T-cell (primary cell): Measurements from ENCODE around the gene ZIC2. TPM values are rescaled to one million over a fixed set of nuclear protein-coding genes. Genes with fewer than 3 reads are reported as not detected.
A peak's percentile ranks its signal among the peaks of the same experiment; 100 is the strongest.

Experiments
- ATAC-seq, 4 experiments: fragments of 200-7000 bp in 3 of 4; fragments of 150-1000 bp in 1 of 4; cut with Tn5 transposase; replicated peaks in 1 of 4; 1 replicate in 3 of 4; 2 replicates in 1 of 4; pipeline ENCODE4 v1.10.0; 2021; ENCODE audit warnings: moderate library complexity in 3 of 4, mild to moderate bottlenecking in 2 of 4, moderate number of reproducible peaks in 1 of 4
- CTCF ChIA-PET, 2 donors: fragments of 300-600 bp; sonication (Branson Sonifier 250); formaldehyde crosslinking; loops; one replicate each; lab custom pipeline; 2022; ENCODE audit warnings: antibody characterized with exemption in 2 of 2; lab: Charles Lee
- POLR2A ChIA-PET, 2 donors: fragments of 300-600 bp; sonication (Branson Sonifier 250); formaldehyde crosslinking; loops; one replicate each; lab custom pipeline; 2022; ENCODE audit warnings: antibody characterized with exemption in 2 of 2; lab: Charles Lee
- DNase-seq, 35 experiments: peaks; one replicate each; pipeline versions ENCODE4 v3.0.0 to v3.0.0-alpha.2; 2013 to 2023
- H3K27ac ChIP-seq: one replicate; pipeline ENCODE4 v1.5.1; 2013; ENCODE audit warnings: low read length
- H3K27me3 ChIP-seq, 2 experiments: replicated peaks in 1 of 2; 1 replicate in 1 of 2; 2 replicates in 1 of 2; pipeline versions ENCODE4 v1.6.1 to v1.7.0; 2013; ENCODE audit warnings: low read length in 1 of 2, mixed read lengths in 1 of 2; ENCODE audit not compliant: control insufficient read depth in 2 of 2, insufficient read depth in 2 of 2; ENCODE audit errors: extremely low read depth in 1 of 2
- H3K36me3 ChIP-seq, 2 donors: 1 replicate in 1 of 2; 2 replicates in 1 of 2; pipeline versions ENCODE4 v1.6.1 to v1.7.0; 2013; ENCODE audit warnings: low read length in 1 of 2; ENCODE audit not compliant: control insufficient read depth in 2 of 2, insufficient read depth in 1 of 2; ENCODE audit errors: extremely low read depth in 1 of 2
- H3K4me1 ChIP-seq, 2 experiments: 1 replicate in 1 of 2; 2 replicates in 1 of 2; pipeline versions ENCODE4 v1.6.1 to v1.7.0; 2013; ENCODE audit warnings: low read length in 2 of 2, mixed read lengths in 1 of 2; ENCODE audit not compliant: insufficient read depth in 2 of 2, control insufficient read depth in 1 of 2; ENCODE audit errors: extremely low read depth in 1 of 2
- H3K4me3 ChIP-seq, 2 donors: 1 replicate in 1 of 2; 2 replicates in 1 of 2; pipeline versions ENCODE4 v1.5.1 to v1.7.0; 2013; ENCODE audit warnings: mild to moderate bottlenecking in 2 of 2, low read length in 1 of 2, moderate library complexity in 1 of 2; ENCODE audit not compliant: control insufficient read depth in 1 of 2; ENCODE audit errors: extremely low read depth in 1 of 2
- H3K9me3 ChIP-seq: 2 replicates; pipeline ENCODE4 v1.7.0; 2013
- H3K27ac Mint-ChIP-seq, 2 donors: one replicate each; pipeline ENCODE4 v1.8.0; 2020 to 2021; ENCODE audit warnings: mild to moderate bottlenecking in 2 of 2, mixed read lengths in 2 of 2
- H3K27me3 Mint-ChIP-seq, 2 donors: one replicate each; pipeline ENCODE4 v1.8.0; 2021 to 2022; ENCODE audit warnings: mixed read lengths in 2 of 2
- H3K36me3 Mint-ChIP-seq: one replicate; pipeline ENCODE4 v1.8.0; 2021; ENCODE audit warnings: mixed read lengths
- H3K4me1 Mint-ChIP-seq, 3 donors: one replicate each; pipeline ENCODE4 v1.8.0; 2020 to 2022; ENCODE audit warnings: mixed read lengths in 3 of 3, mild to moderate bottlenecking in 1 of 3
- H3K4me3 Mint-ChIP-seq, 3 donors: one replicate each; pipeline ENCODE4 v1.8.0; 2020 to 2022; ENCODE audit warnings: mild to moderate bottlenecking in 3 of 3, mixed read lengths in 3 of 3, moderate library complexity in 3 of 3
- H3K9me3 Mint-ChIP-seq, 3 donors: one replicate each; pipeline ENCODE4 v1.8.0; 2020 to 2022; ENCODE audit warnings: mixed read lengths in 3 of 3
- WGBS: methylation state at CpG from one replicate; pipeline ENCODE4 v1.1.5; 2013; ENCODE audit warnings: missing lambda C conversion rate; ENCODE audit not compliant: insufficient coverage; 5-methylcytosine and 5-hydroxymethylcytosine counted together
- total RNA-seq, 35 experiments: library from RNA in 6 of 35; stranded (reverse) in 6 of 35; fragments of 120-200 nt in 1 of 35; gene quantifications; one replicate each; pipeline versions ENCODE4 v1.2.1 to v1.2.4 and lab custom pipeline; 2013 to 2026

The ZIC2 gene
- total RNA-seq (under 1 TPM in 3 of 5 donors, not detected in 2; 0.10 to 0.88 (median 0.85) TPM), total RNA-seq (lab: John Stamatoyannopoulos, UW) (0 to 0.06 (median 0) reads per million in 29 experiments)
- not detected for total RNA-seq (2013)

DNA sequence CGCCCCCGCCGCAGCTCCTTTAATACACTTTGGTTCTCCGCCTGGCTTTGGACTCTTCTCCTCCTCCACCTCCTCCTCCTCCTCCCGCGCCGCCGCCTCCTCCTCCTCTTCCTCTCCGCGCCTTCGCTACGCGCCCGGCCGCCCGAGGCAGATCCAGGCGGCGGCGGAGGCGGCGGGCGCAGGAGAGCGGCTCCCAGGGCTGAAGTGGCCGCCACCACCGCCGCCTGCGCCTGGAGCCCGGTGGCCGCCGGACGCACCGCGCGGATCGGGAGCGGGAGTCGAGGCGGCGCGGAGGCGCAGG is at the start of gene ZIC2:
TSS of gene ZIC2 (plus strand) at position 50 of the 301 bp plus-strand sequence. CDS start 281 bp downstream, outside the sequence.
- 4% methylated on average over 34 of the region's 41 CpGs for WGBS
- Histone ChIP-seq H3K4me1 (peaks cover 2 to 58% of the 10 kb centered on the region in 2 experiments), H3K4me3 (peak within 1 kb of the TSS in 1 of 2 donors; percentile 62), H3K27ac (no peak within 1 kb of the TSS), H3K27me3 (peaks cover 16 to 79% of the 10 kb centered on the region in 2 experiments), H3K36me3 (no peaks in the 10 kb centered on the region), H3K9me3 (peaks cover under 1% of the 10 kb centered on the region)
- ChIA-PET POLR2A (interaction anchor here in 1 of 2 donors (0.6 kb wide), 1 partner anchor 10 kb away, joined by 3 read pairs; no protein-coding TSS in a partner anchor), CTCF (interaction anchor here in 1 of 2 donors (0.7 kb wide), 1 partner anchor 69 kb away, joined by 3 read pairs; no protein-coding TSS in a partner anchor)
- peak within 1 kb of the TSS; percentile 22 to 67 for H3K27ac Mint-ChIP-seq
- ATAC-seq = peak; percentile 3 to 10 (median 8)
- peaks cover 5% of the 10 kb centered on the region for H3K36me3 Mint-ChIP-seq
- H3K4me3 Mint-ChIP-seq = peak within 1 kb of the TSS in 1 of 3 donors; percentile 58
- peaks cover 0 to 12% (median 7%) of the 10 kb centered on the region in 3 donors for H3K9me3 Mint-ChIP-seq
- H3K27me3 Mint-ChIP-seq = peaks cover 42 to 62% of the 10 kb centered on the region in 2 donors
- no peak for DNase-seq
- peaks cover 20 to 31% (median 22%) of the 10 kb centered on the region in 3 donors for H3K4me1 Mint-ChIP-seq

DNA sequence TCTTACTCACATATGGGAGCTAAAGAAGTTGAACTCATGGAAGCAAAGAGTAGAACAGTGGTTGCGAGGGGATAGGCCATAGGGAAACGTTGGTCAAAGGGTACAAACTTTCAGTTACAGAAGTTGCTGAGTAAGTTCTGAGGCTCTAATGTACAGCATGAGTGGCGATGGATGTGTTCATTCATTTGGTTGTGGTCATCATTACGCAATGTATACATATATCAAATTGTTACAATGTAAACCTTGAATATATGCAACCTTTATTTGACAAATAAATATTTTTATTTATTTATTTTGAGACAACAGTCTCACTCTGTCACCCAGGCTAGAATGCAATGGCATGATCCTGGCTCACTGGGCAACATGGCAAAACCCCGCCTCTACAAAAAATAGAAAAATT is 48.7 kb upstream of the ZIC2 start:
- no peaks in the 10 kb centered on the region for H3K36me3 ChIP-seq
- no peak overlapping the region for H3K27ac Mint-ChIP-seq
- CTCF ChIA-PET = no interaction called here
- no peak overlapping the region for H3K4me3 Mint-ChIP-seq
- H3K27me3 ChIP-seq = peaks cover 4 to 28% of the 10 kb centered on the region in 2 experiments
- H3K4me1 ChIP-seq = no peaks in the 10 kb centered on the region
- no peaks in the 10 kb centered on the region for H3K9me3 Mint-ChIP-seq
- DNase-seq (no peak), ATAC-seq (no peak)
- H3K4me1 Mint-ChIP-seq = peaks cover 0 to 5% (median 0%) of the 10 kb centered on the region in 3 donors
- WGBS = 60% methylated on average over 2 of the region's 5 CpGs
- no peaks in the 10 kb centered on the region for H3K36me3 Mint-ChIP-seq
- peaks cover 27 to 28% of the 10 kb centered on the region in 2 donors for H3K27me3 Mint-ChIP-seq
- H3K27ac ChIP-seq = no peak overlapping the region
- no peak overlapping the region for H3K4me3 ChIP-seq
- POLR2A ChIA-PET = no interaction called here
- H3K9me3 ChIP-seq = no peaks in the 10 kb centered on the region

DNA sequence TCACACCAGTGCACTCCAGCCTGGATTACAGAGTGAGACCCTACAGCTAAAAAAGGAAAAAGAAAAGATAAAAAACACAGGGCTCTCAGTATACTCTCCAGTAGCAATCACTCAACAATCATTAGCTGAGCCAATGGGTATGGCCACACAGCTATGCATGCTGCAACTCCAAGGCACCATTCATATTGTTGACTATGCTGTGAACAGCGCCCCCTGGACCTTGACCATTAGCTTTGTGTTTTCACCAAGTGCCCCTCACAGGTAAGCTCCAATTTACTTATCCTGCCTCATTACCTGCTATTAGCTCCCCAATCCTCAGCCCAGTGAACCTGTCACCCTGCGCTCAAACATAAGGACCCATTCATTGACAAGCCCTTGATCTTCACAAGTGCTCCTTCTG is 45.8 kb upstream of the ZIC2 start:
- ChIA-PET CTCF (no interaction called here), POLR2A (no interaction called here)
- H3K4me3 Mint-ChIP-seq = no peak overlapping the region
- Histone ChIP-seq H3K4me1 (no peaks in the 10 kb centered on the region), H3K4me3 (no peak overlapping the region), H3K36me3 (no peaks in the 10 kb centered on the region), H3K9me3 (no peaks in the 10 kb centered on the region), H3K27me3 (peaks cover 4 to 27% of the 10 kb centered on the region in 2 experiments), H3K27ac (no peak overlapping the region)
- ATAC-seq (no peak), DNase-seq (no peak)
- 85% methylated on average over 2 of the region's 2 CpGs for WGBS
- no peak overlapping the region for H3K27ac Mint-ChIP-seq
- no peaks in the 10 kb centered on the region for H3K4me1 Mint-ChIP-seq
- no peaks in the 10 kb centered on the region for H3K9me3 Mint-ChIP-seq
- H3K27me3 Mint-ChIP-seq = peaks cover 20 to 28% of the 10 kb centered on the region in 2 donors
- no peaks in the 10 kb centered on the region for H3K36me3 Mint-ChIP-seq

DNA sequence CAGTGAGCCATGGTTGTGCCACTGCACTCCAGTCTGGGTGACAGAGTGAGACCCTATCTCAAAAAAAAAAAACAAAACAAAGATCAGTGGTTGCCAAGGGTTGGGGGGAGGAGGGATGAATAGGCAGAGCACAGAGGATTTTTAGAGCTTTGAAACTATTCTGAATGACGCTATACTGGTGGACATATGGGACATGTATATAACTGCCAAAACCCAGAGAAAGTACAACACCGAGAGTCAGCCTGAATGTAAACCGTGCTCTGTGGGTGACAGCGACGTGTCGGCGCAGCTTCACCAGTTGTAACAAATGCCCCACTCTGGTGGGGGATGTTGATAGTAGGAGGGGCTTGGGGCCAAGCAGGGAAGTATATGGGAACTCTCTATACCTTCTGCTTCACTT is 42.9 kb upstream of the ZIC2 start:
- ChIA-PET POLR2A (no interaction called here), CTCF (interaction anchor here in 1 of 2 donors (0.6 kb wide), 1 partner anchor 397 kb away, joined by 4 read pairs; no protein-coding TSS in a partner anchor)
- Histone ChIP-seq H3K27ac (no peak overlapping the region), H3K4me1 (no peaks in the 10 kb centered on the region), H3K36me3 (no peaks in the 10 kb centered on the region), H3K27me3 (peaks cover 4 to 36% of the 10 kb centered on the region in 2 experiments), H3K4me3 (no peak overlapping the region), H3K9me3 (no peaks in the 10 kb centered on the region)
- Mint-ChIP-seq H3K27me3 (peaks cover 33 to 38% of the 10 kb centered on the region in 2 donors), H3K36me3 (no peaks in the 10 kb centered on the region), H3K4me1 (no peaks in the 10 kb centered on the region), H3K4me3 (no peak overlapping the region), H3K9me3 (no peaks in the 10 kb centered on the region), H3K27ac (no peak overlapping the region)
- ATAC-seq (no peak), DNase-seq (no peak)
- WGBS = no CpG with 5 or more reads among the region's 7 CpGs

DNA sequence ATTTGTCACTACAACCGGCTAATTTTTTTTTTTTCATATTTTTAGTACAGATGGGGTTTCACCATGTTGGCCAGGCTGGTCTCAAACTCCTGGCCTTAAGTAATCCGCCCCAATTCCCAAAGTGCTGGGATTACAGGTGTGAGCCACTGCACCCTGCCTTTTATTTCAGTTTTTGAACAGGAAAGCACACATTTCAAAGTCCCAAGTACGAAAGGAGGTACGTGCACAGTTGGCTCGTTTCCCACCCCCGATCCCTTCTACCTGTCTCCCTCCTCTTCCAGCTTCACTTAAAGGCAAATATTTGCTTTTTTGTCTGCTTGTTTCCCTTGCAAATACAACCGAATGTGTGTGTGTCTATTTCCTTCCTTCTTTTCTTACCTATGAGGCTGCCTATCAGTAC is 40.5 kb upstream of the ZIC2 start:
- no peak overlapping the region for H3K27ac Mint-ChIP-seq
- 88% methylated on average over 5 of the region's 7 CpGs for WGBS
- peaks cover 40 to 44% of the 10 kb centered on the region in 2 donors for H3K27me3 Mint-ChIP-seq
- Histone ChIP-seq H3K27me3 (peaks cover 0 to 40% of the 10 kb centered on the region in 2 experiments), H3K4me1 (no peaks in the 10 kb centered on the region), H3K27ac (no peak overlapping the region), H3K4me3 (no peak overlapping the region), H3K9me3 (no peaks in the 10 kb centered on the region), H3K36me3 (no peaks in the 10 kb centered on the region)
- ChIA-PET POLR2A (no interaction called here), CTCF (no interaction called here)
- DNase-seq (no peak), ATAC-seq (no peak)
- H3K9me3 Mint-ChIP-seq = no peaks in the 10 kb centered on the region
- no peaks in the 10 kb centered on the region for H3K36me3 Mint-ChIP-seq
- no peaks in the 10 kb centered on the region for H3K4me1 Mint-ChIP-seq
- no peak overlapping the region for H3K4me3 Mint-ChIP-seq

DNA sequence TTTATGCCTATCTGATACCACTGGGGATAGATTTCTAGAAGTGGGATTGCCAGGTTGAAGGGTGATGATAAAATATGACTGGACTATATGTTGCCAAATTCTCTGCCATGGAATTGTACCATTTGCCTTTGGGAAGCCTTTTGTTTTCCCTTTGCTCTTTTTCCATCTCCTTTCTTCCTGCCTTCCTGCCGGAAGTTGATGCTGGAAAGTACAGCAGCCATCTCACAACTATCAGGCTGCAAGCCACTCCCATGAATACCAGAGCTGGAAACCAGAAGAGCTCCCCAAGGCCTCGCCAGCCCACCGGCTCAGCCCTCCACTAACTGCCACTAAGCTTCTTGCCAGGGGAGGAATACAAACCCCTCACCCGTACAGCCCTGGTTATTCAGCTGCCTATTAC is 39.7 kb upstream of the ZIC2 start:
- peaks cover 44 to 49% of the 10 kb centered on the region in 2 donors for H3K27me3 Mint-ChIP-seq
- DNase-seq (no peak), ATAC-seq (no peak)
- H3K27ac Mint-ChIP-seq = peak overlapping the region in 1 of 2 donors; percentile 22
- Histone ChIP-seq H3K27me3 (peaks cover 0 to 48% of the 10 kb centered on the region in 2 experiments), H3K4me1 (no peaks in the 10 kb centered on the region), H3K27ac (no peak overlapping the region), H3K36me3 (no peaks in the 10 kb centered on the region), H3K4me3 (no peak overlapping the region), H3K9me3 (no peaks in the 10 kb centered on the region)
- no peaks in the 10 kb centered on the region for H3K9me3 Mint-ChIP-seq
- H3K36me3 Mint-ChIP-seq = no peaks in the 10 kb centered on the region
- no peak overlapping the region for H3K4me3 Mint-ChIP-seq
- no peaks in the 10 kb centered on the region for H3K4me1 Mint-ChIP-seq
- ChIA-PET CTCF (no interaction called here), POLR2A (no interaction called here)
- 80% methylated on average over 1 of the region's 4 CpGs for WGBS
